GM18517 (cell line): ENCODE data around the gene BLTP3A.

Experiments
- ATAC-seq: cut with Tn5 transposase; IDR thresholded peaks from one replicate; pipeline ENCODE4 v1.9.1; 2021; ENCODE audit warnings: mild to moderate bottlenecking, moderate library complexity; ENCODE audit not compliant: unreplicated experiment

Gene BLTP3A

GRCh38 chr6:34829137-34829536 is 37.3 kb downstream of the BLTP3A start:
- ATAC-seq, result no peak

GRCh38 chr6:34832942-34833341 is 41.1 kb downstream of the BLTP3A start:
- ATAC-seq, result no peak

GRCh38 chr6:34834789-34835518 is 43.1 kb downstream of the BLTP3A start:
- no peak for ATAC-seq

- no peak for ATAC-seq
These were observed 44.1 kb downstream of the BLTP3A start for GRCh38 chr6:34836008-34836407.

- ATAC-seq, result no peak
These were observed 44.6 kb downstream of the BLTP3A start for GRCh38 chr6:34836451-34836850.

GRCh38 chr6:34837528-34837927 is 45.6 kb downstream of the BLTP3A start:
- ATAC-seq, result no peak

- no peak for ATAC-seq
These were observed 47.9 kb downstream of the BLTP3A start for GRCh38 chr6:34839666-34840352.
